ENCODE results near the gene PYGL.

- TF ChIP-seq POLR2A (IDR thresholded peaks at IDR 0.05; ENCODE audit: low read depth, low read length): no peak
- TF ChIP-seq MYC (IDR thresholded peaks at IDR 0.05; ENCODE audit: low read depth, low read length): no peak
Observed at GRCh38 chr14:50985124-50985858, 41.0 kb upstream of the PYGL start.
